Activated CD4-positive, alpha-beta memory T cell treated with anti-CD3 and anti-CD28 coated beads for 36 hours (primary cell): Measurements from ENCODE around the gene NEDD8. TPM values are rescaled to one million over a fixed set of nuclear protein-coding genes. Genes with fewer than 3 reads are reported as not detected.

Source experiments
- CTCF ChIA-PET: fragments of 350-600 bp; sonication (Branson Sonifier 250); formaldehyde crosslinking; loops from one replicate; lab custom pipeline; 2021; ENCODE audit warnings: antibody characterized with exemption, inconsistent platforms; lab: Charles Lee
- POLR2A ChIA-PET: fragments of 350-600 bp; sonication (Branson Sonifier 250); formaldehyde crosslinking; loops from one replicate; lab custom pipeline; 2021; ENCODE audit warnings: antibody characterized with exemption; lab: Charles Lee
- DNase-seq: peaks from one replicate; pipeline ENCODE4 v3.0.0-alpha.2; 2020
- H3K27ac Mint-ChIP-seq: one replicate; pipeline ENCODE4 v1.8.0; 2021; ENCODE audit warnings: mixed read lengths
- H3K27me3 Mint-ChIP-seq: one replicate; pipeline ENCODE4 v1.8.0; 2021; ENCODE audit warnings: mixed read lengths
- H3K36me3 Mint-ChIP-seq: one replicate; pipeline ENCODE4 v1.8.0; 2021; ENCODE audit warnings: mixed read lengths
- H3K4me1 Mint-ChIP-seq: one replicate; pipeline ENCODE4 v1.8.0; 2021; ENCODE audit warnings: low read depth, mixed read lengths
- H3K4me3 Mint-ChIP-seq: one replicate; pipeline ENCODE4 v1.8.0; 2021; ENCODE audit warnings: mild to moderate bottlenecking, mixed read lengths
- H3K9me3 Mint-ChIP-seq: one replicate; pipeline ENCODE4 v1.8.0; 2021; ENCODE audit warnings: mixed read lengths
- intact Hi-C: fragments of 100-400 bp; cut with micrococcal nuclease; formaldehyde crosslinking; loops from one replicate; pipeline ENCODE4 v1.15.1; 2023
- total RNA-seq, 2 experiments: library from RNA; stranded (reverse); gene quantifications; one replicate each; pipeline ENCODE4 v1.2.3, GENCODE V29; 2021

Gene NEDD8
- 100 to 1,000 TPM; 202 to 213 TPM for total RNA-seq

DNA sequence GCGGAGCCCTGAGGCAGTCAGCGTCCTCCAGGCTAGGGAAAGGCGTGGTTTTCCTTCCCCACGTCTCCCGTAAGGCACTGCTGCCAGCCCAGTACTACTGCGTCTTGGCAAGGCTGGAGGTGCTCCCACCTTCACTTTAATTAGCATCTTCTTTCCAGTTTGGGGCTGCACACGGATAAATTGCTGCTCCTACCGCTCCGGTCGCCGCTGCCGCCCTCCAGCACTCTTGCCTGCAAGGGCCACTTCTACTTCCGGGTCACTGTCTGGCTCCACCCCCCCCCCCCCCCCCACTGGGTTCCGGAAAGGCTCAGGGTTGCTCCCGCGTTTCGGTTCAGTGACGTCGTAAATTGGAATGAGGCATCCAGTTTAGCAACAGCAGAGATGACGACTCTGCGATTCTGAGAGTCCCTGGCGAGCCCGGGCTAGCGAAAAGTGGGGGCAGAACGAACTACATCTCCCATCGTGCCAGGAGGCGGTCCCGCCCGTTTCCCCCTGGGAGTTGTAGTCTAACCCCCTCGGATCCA, at the start of gene NEDD8:
NEDD8 (minus strand) TSS at position 247 of the 524 bp plus-strand sequence; CDS start at position 147, 100 bp downstream.
- Mint-ChIP-seq H3K4me1 (peaks cover 55% of the 10 kb centered on the region), H3K36me3 (peaks cover 33% of the 10 kb centered on the region), H3K9me3 (no peaks in the 10 kb centered on the region), H3K27me3 (no peaks in the 10 kb centered on the region), H3K27ac (peak within 1 kb of the TSS; percentile 90), H3K4me3 (peak within 1 kb of the TSS; percentile 93)
- peak; percentile 96 for DNase-seq
- CTCF ChIA-PET, result interaction anchor here (1.8 to 8.0 kb wide), 3 partner anchors 10 to 75 kb away, joined by 7 to 37 read pairs (median 18); partner anchors contain the start of genes CIDEB and TINF2
- POLR2A ChIA-PET, result interaction anchor here (0.9 to 2.3 kb wide), 3 partner anchors 10 to 18 kb away, joined by 3 to 17 read pairs (median 4); partner anchors contain the start of genes MDP1 and TINF2
- intact Hi-C loops, result loop anchor here (1.0 to 2.0 kb wide), 9 partner anchors 10 to 211 kb away; partner anchors contain the start of genes CARMIL3, CHMP4A, IPO4 and IRF9

DNA sequence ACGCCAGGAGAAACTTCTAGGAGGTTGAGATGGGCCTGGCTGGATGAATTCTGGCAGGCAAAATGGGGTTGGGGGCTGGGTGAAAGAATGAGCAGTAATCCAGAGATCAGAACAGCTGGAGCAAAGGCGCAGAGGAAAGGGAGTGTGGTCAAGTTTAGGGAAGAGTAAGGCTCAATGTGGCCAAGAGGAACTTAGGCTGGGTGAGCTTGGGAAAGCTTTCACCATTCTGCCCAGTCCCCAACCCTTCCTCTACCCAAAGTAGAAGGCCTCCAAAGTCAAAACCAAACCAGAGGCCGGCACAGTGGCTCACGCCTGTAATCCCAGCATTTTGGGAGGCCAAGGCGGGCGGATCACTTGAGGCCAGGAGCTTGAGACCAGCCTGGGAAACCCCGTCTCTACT, 49.5 kb upstream of the NEDD8 start:
- CTCF ChIA-PET, result interaction anchor here (1.6 to 6.7 kb wide), 4 partner anchors 9 to 38 kb away, joined by 3 to 66 read pairs (median 24); partner anchors contain the start of genes CIDEB, DHRS1 and NOP9
- Mint-ChIP-seq H3K36me3 (peaks cover 3% of the 10 kb centered on the region), H3K9me3 (no peaks in the 10 kb centered on the region), H3K4me1 (peaks cover 38% of the 10 kb centered on the region), H3K27me3 (no peaks in the 10 kb centered on the region), H3K4me3 (no peak overlapping the region), H3K27ac (no peak overlapping the region)
- POLR2A ChIA-PET, result interaction anchor here (1.1 kb wide), 1 partner anchor 9 kb away, joined by 5 read pairs; no protein-coding TSS in a partner anchor
- no peak for DNase-seq
- intact Hi-C loops, result no loop called here

DNA sequence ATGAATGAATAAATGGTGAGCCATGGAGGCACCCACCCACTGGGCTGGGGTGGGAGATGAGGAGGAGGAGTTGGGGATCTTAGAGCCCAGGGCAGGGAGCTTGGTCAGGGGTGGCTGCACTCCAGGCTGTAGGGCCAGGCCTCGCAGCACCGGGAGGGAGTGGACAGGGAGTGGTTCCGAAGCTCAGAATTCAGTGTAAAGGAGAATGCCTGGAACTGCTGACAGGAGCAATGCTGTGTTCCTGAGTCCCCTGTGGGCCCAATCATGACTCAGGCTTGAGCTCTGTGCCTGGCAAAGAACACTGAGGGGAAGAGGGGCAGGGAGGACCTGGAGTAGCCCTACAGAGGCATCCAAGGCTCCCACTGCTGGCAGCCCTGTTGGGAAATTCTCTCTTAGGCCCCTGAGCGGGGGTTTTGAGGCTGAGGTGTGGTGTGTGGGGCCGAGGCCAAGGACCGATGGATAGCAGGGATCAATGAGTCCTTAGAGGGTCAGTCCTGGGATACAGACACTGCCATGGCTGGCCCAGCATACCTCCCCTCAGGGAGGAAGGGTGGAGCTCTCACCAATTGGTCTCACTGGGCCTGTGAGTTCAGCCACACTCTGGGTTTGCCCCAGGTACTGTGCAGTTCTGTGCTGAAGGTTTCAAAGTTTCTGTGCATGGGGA, 48.8 kb upstream of the NEDD8 start:
- peaks cover 38% of the 10 kb centered on the region for H3K4me1 Mint-ChIP-seq
- CTCF ChIA-PET, result interaction anchor here (0.9 to 6.7 kb wide), 9 partner anchors 9 to 53 kb away, joined by 3 to 66 read pairs (median 10); partner anchors contain the start of genes CIDEB, DHRS1, NOP9 and RABGGTA
- H3K27ac Mint-ChIP-seq, result no peak overlapping the region
- peaks cover 3% of the 10 kb centered on the region for H3K36me3 Mint-ChIP-seq
- intact Hi-C loops, result no loop called here
- POLR2A ChIA-PET, result interaction anchor here (1.1 to 1.4 kb wide), 3 partner anchors 9 to 39 kb away, joined by 4 to 5 read pairs (median 5); partner anchors contain the start of gene TINF2
- H3K9me3 Mint-ChIP-seq, result no peaks in the 10 kb centered on the region
- H3K27me3 Mint-ChIP-seq, result no peaks in the 10 kb centered on the region
- H3K4me3 Mint-ChIP-seq, result no peak overlapping the region
- DNase-seq, result no peak

DNA sequence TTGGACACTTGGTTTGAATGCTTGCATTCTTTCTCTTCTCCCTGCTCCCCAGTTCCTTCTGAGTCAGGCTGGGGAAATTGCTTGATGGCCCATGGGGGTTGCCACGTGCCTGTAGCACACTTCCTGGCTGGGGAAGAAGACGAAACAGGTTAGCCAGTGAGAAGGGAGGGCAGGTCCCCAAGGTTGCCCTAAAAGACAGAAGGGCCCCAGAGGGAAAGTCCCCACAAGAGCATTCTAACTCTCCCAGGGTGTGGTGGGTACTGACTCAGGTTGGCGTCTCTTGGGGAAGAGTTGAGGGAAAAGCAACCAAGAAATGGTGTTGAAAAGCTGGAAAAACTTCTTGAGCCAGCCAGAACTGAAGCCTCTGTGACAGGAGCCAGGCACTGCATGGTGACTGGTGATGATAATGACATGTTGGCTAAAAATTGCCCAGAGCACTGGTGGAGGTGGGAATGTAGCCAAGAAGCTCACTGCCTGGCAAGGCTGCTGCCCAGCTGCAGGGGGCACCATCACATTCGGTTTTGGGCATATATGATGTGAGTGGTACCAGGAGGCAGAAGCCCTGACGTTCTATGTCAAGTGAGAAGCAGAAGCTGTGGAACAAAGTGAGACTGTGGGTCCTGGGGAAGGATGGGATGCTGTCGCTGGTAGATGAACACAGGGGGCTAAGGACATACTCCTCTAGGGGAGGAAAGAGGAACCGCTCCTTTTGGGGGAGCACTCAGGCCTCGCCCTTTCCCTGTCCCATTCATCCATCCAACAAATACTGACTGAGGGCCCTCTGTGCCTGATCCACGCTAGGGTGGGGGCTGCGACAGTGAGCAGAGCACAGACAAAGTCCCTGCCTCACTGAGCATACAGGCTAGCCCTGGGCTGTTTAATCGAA, 47.4 kb upstream of the NEDD8 start:
- ChIA-PET POLR2A (interaction anchor here (0.8 to 1.4 kb wide), 5 partner anchors 9 to 55 kb away, joined by 3 to 4 read pairs (median 3); partner anchors contain the start of genes ADCY4 and TINF2), CTCF (interaction anchor here (0.7 to 6.7 kb wide), 13 partner anchors 8 to 152 kb away, joined by 3 to 66 read pairs (median 7); partner anchors contain the start of genes CIDEB, DHRS1, LTB4R2 and NOP9)
- intact Hi-C loops, result loop anchor here (1.0 to 10.0 kb wide), 3 partner anchors 10 to 225 kb away; partner anchors contain the start of gene CARMIL3
- no peak overlapping the region for H3K4me3 Mint-ChIP-seq
- peak overlapping the region; percentile 70 for H3K27ac Mint-ChIP-seq
- H3K4me1 Mint-ChIP-seq, result peaks cover 46% of the 10 kb centered on the region
- H3K9me3 Mint-ChIP-seq, result no peaks in the 10 kb centered on the region
- DNase-seq, result peak; percentile 77
- H3K36me3 Mint-ChIP-seq, result peaks cover 3% of the 10 kb centered on the region
- H3K27me3 Mint-ChIP-seq, result no peaks in the 10 kb centered on the region

DNA sequence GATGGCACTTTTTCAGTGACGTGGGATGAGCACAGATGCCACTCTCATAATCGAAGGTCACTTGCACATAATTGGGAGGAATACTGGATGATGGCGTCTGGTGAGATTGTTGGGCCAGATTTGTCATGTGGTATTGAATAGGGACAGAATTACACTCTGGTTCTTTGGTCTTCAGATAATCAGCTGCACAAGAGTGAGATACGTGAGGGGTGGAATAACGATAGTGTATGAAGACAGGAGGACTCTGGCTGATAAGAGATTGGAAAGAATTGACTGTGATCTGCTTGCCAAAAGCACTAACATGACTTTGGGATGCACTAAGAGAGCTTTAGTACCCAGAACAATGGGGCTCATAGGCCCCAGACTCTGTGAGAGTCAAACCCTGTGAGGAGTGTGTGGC, 46.3 kb upstream of the NEDD8 start:
- Mint-ChIP-seq H3K27me3 (no peaks in the 10 kb centered on the region), H3K27ac (peak overlapping the region; percentile 54), H3K4me3 (no peak overlapping the region), H3K36me3 (peaks cover 3% of the 10 kb centered on the region), H3K9me3 (no peaks in the 10 kb centered on the region), H3K4me1 (peaks cover 56% of the 10 kb centered on the region)
- intact Hi-C loops, result loop anchor here (10.0 kb wide), 1 partner anchor 224 kb away; the partner anchor contains the start of gene CARMIL3
- no peak for DNase-seq
- ChIA-PET POLR2A (interaction anchor here (0.8 to 1.4 kb wide), 2 partner anchors 32 to 36 kb away, joined by 3 to 4 read pairs; partner anchors contain the start of gene TINF2), CTCF (interaction anchor here (1.1 to 6.7 kb wide), 5 partner anchors 12 to 32 kb away, joined by 4 to 66 read pairs (median 24); partner anchors contain the start of genes CIDEB, DHRS1 and NOP9)

DNA sequence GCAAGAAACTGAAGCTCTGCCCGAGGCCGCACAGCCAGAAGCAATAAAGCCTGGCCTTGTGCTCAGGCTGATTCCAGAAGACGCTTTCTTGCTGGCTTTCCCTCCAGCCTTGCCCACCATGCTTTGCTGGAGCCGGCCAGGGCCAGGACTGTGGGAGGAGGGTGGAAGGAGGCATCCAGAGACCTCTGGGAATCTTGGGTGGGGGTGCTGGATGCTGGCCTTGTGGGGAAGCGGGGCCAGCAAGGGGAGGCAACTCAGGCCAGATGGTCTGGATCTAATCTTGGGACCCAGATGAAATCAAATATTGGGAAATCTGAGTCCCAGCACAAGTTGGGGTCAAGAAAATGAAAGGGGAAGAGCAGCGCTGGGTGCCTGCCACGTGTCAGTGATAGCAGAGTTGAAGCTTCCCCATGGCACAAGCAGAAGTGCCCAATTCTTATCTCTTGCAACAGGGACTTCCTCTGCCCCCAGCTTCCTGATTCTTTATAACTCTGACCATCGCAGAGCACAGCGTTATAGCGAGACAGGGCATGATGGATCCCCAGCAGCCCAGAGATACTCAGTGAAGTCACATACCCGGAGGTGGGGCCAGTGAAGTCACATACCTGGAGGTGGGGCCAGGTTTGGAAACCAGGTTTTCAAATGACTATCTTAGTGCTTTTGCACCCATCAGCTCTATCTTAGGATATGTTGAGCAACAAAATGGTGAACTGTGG, 45.6 kb upstream of the NEDD8 start:
- DNase-seq, result peak; percentile 62
- intact Hi-C loops, result loop anchor here (10.0 kb wide), 1 partner anchor 223 kb away; the partner anchor contains the start of gene CARMIL3
- no peaks in the 10 kb centered on the region for H3K27me3 Mint-ChIP-seq
- no peak overlapping the region for H3K4me3 Mint-ChIP-seq
- H3K4me1 Mint-ChIP-seq, result peaks cover 63% of the 10 kb centered on the region
- peak overlapping the region; percentile 54 for H3K27ac Mint-ChIP-seq
- ChIA-PET CTCF (interaction anchor here (0.6 to 2.7 kb wide), 5 partner anchors 12 to 33 kb away, joined by 3 to 10 read pairs (median 3); partner anchors contain the start of genes CIDEB, DHRS1 and NOP9), POLR2A (interaction anchor here (0.7 to 1.4 kb wide), 2 partner anchors 30 to 31 kb away, joined by 3 read pairs; no protein-coding TSS in a partner anchor)
- peaks cover 3% of the 10 kb centered on the region for H3K36me3 Mint-ChIP-seq
- H3K9me3 Mint-ChIP-seq, result no peaks in the 10 kb centered on the region

DNA sequence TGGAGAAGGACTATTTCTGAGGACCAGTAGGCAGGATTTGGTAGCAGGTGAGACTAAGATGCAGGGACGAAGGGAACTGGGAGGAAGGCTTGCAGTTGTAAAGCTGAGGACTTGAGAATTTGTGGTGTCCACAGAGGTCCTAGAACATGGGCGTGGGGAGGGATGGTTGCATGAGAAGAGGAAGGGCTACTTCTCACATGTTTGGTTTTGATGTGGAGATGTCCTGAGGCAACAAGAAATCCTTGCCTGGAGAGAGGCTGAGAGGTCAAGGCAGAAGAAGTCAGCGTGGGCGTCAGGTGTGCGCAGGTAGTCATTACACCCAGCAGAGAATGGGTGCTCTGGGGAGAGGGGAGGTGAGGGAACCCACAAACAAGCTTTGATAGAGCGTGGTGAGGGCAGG, 44.9 kb upstream of the NEDD8 start:
- POLR2A ChIA-PET, result no interaction called here
- DNase-seq, result no peak

DNA sequence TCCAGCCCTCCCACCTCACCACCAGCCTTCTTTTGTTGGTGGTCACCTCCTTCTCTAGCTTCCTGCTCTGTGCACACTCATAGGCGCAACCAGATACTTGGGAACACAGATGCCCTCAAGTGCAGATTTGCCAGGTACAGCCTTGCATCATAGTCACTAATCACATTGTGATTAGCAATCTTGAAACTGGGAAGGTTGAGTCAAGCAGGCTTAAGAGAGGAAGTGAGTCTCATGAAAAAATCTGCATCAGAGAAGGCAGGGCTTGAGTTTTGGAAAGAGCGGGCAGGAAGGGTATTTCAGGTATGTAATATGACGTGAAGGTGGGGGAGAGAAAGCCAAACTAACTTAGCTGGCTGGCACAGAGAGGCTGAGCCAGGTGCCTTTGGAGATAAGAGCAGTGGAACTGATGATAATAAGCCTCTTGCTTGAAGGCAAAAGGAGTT, 42.0 kb upstream of the NEDD8 start:
- intact Hi-C loops, result loop anchor here (1.0 to 10.0 kb wide), 4 partner anchors 15 to 219 kb away; partner anchors contain the start of genes CARMIL3 and CHMP4A
- Mint-ChIP-seq H3K36me3 (peaks cover 3% of the 10 kb centered on the region), H3K4me3 (peak overlapping the region; percentile 22), H3K4me1 (peaks cover 67% of the 10 kb centered on the region), H3K27me3 (no peaks in the 10 kb centered on the region), H3K27ac (peak overlapping the region; percentile 94), H3K9me3 (no peaks in the 10 kb centered on the region)
- peak; percentile 76 for DNase-seq
- ChIA-PET POLR2A (interaction anchor here (0.5 to 2.4 kb wide), 11 partner anchors 15 to 163 kb away, joined by 3 to 16 read pairs (median 5); partner anchors contain the start of genes CHMP4A, DHRS1, NOP9 and TINF2), CTCF (interaction anchor here (0.7 to 2.9 kb wide), 8 partner anchors 16 to 58 kb away, joined by 3 to 30 read pairs (median 10); partner anchors contain the start of genes CIDEB, MDP1, NOP9 and TINF2)

More for the DNA sequence above, 44.9 kb upstream of the NEDD8 start:
- peaks cover 3% of the 10 kb centered on the region for H3K36me3 Mint-ChIP-seq
- H3K4me1 Mint-ChIP-seq, result peaks cover 70% of the 10 kb centered on the region
- no peaks in the 10 kb centered on the region for H3K27me3 Mint-ChIP-seq
- H3K4me3 Mint-ChIP-seq, result no peak overlapping the region
- H3K9me3 Mint-ChIP-seq, result no peaks in the 10 kb centered on the region
- intact Hi-C loops, result loop anchor here (10.0 kb wide), 1 partner anchor 222 kb away; the partner anchor contains the start of gene CARMIL3
- no peak overlapping the region for H3K27ac Mint-ChIP-seq
- CTCF ChIA-PET, result interaction anchor here (0.6 to 2.7 kb wide), 4 partner anchors 12 to 34 kb away, joined by 3 to 10 read pairs (median 3); partner anchors contain the start of gene CIDEB

DNA sequence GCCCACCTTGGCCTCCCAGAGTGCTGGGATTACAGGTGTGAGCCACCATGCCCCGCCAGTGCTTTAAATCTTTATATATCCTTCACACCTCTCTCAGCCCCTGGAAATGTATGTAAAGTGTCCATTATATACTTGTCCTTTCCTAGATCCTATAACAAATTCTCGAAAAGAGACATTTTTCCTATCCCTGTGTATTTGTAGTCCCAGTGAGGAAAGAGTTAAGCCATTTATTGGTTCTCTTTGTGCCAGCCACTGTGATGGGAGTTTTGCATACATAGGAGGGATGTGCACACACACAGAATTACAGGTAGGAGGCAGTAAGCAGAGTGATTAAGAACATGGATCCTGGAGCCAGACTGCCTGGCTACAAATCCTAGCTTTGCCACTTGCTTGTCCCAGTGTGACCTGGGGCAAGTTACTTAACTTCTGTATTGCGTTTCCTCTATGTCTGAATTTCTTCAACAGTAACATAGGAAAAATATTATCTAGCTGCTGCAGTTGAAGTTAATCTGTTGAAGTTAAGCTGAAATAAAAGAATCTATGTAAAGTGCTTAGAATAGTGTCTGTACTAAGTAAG, 41.3 kb upstream of the NEDD8 start:
- H3K9me3 Mint-ChIP-seq, result no peaks in the 10 kb centered on the region
- peaks cover 60% of the 10 kb centered on the region for H3K4me1 Mint-ChIP-seq
- peak overlapping the region; percentile 94 for H3K27ac Mint-ChIP-seq
- CTCF ChIA-PET, result interaction anchor here (0.7 to 2.9 kb wide), 8 partner anchors 16 to 58 kb away, joined by 3 to 30 read pairs (median 10); partner anchors contain the start of genes CIDEB, MDP1, NOP9 and TINF2
- POLR2A ChIA-PET, result interaction anchor here (0.5 to 2.4 kb wide), 11 partner anchors 16 to 162 kb away, joined by 3 to 16 read pairs (median 5); partner anchors contain the start of genes CHMP4A, DHRS1, NOP9 and TINF2
- H3K4me3 Mint-ChIP-seq, result no peak overlapping the region
- peaks cover 3% of the 10 kb centered on the region for H3K36me3 Mint-ChIP-seq
- no peaks in the 10 kb centered on the region for H3K27me3 Mint-ChIP-seq
- intact Hi-C loops, result loop anchor here (10.0 kb wide), 1 partner anchor 219 kb away; the partner anchor contains the start of gene CARMIL3
- DNase-seq, result no peak
